Hematopoietic multipotent progenitor cell treated with erythropoietin and hydrocortisone succinate and interleukin-3 and kit ligand, for 6 days (in vitro differentiated cells): Measurements from ENCODE around the gene ZNF587B.
A peak's percentile ranks its signal among the peaks of the same experiment; 100 is the strongest.
"Not testable (repeated sequence)": the region's sequence is repeated elsewhere in the genome, so short reads cannot be mapped to it uniquely, and the experiment has no call there.

Source experiments
- DNase-seq: peaks from one replicate; pipeline ENCODE4 v3.0.0-alpha.2; 2015

ZNF587B gene

DNA sequence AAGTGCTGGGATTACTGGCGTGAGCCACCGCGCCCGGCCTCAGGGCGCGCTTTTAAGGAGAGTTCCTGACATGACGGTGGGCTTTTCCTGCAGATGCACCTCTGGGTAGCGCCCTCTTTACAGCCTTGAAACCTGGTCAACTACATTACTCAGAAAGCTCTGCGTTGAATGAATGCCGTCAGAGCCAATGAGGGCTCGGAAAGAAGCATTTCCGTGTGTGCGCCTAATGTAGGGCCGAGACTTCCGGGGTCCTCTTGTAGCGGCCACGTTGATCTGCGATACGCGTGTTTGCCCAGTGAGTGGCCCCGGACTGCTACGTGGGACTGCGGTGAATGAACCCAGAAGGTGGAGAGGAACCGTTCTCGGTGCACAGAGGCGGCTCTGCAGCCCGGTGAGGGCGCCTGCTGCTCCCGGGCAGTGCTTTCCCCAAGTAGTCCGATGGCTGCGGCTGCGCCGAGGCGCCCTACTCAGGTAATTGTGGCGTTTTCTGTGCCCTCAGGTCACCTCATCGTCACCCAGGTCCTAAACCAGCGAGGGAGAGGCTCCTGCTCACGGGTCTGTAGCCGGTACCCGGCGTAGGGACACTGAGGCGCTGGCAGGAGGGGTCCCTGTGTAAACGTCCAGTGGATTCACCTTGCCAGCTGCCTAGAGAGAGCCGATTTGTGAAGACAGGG is 10.5 kb upstream of the ZNF587B start:
- DNase-seq = peak; percentile 97

DNA sequence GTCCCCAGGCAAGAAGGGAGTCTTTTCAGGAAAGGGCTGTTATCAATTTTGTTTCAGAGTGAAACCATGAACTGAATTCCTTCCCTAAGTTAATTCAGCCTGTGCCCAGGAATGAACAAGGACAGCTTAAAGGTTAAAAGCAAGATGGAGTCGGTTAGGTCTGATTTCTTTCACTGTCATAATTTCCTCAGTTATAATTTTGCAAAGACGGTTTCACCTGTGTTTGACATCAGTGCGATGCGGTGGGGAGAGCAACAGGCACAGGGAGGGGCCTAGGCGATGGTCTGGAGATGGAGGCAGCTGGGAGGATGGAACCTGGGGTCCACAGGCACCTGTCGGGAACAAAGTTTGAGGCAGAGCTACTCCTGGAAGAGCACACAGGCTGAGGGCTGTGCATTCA is 9.5 kb upstream of the ZNF587B start:
- DNase-seq = no peak

DNA sequence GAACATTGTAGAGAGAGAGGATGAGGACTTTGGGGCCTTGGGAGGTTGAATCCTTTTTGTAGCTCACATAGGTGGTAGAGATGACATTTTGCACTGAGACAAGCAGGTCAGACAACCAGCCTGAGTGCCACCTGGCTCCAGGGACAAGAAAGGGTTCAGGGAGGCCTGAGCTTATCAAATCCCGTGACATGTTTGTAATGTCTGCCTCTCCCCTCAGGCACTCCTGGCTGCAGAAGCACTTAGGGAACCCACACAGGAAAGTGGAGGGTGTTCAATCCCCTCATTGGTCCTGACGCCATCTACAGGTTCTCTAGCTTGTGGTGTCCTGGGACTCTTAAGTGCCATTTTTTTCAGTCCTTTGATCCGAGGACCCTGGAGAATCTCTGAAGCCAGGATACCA is 9.0 kb upstream of the ZNF587B start:
- DNase-seq = not testable (repeated sequence)

DNA sequence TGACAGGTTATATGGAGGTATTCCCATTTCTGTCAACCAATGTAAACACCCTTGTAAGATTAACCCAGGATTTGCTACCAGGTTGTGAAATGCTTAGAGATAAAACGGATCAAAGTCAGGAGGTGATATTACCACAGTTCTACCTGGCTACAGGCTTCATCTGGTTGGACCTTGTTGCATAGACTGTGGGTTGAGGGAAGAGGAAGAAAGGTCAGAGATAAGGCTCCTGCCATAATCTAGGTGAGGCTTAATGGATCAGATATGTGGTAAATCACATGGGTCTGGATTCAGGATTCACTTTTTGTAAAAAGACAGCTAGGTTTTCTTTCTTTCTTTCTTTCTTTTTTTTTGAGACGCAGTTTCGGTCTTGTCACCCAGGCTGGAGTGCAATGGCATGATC is 8.6 kb upstream of the ZNF587B start:
- DNase-seq = not testable (repeated sequence)

DNA sequence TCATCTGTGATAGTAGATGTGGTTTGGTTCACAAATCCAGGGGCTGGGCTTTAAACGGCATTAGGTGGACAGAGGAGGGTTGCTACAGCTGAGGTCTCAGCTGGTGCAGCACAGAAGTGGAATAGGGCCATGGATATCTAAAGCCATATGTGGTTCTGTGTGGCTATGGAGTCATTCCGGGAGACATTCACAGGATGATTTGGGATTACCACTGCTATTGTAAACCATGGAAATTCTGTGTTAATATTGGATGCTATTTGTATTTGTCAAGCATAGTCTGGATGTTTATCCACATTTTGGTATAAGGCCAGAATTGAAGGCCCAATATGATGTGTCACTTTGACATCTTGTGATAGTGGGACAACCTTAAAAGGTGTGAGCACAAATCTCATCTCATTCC is 6.9 kb upstream of the ZNF587B start:
- DNase-seq = not testable (repeated sequence)

DNA sequence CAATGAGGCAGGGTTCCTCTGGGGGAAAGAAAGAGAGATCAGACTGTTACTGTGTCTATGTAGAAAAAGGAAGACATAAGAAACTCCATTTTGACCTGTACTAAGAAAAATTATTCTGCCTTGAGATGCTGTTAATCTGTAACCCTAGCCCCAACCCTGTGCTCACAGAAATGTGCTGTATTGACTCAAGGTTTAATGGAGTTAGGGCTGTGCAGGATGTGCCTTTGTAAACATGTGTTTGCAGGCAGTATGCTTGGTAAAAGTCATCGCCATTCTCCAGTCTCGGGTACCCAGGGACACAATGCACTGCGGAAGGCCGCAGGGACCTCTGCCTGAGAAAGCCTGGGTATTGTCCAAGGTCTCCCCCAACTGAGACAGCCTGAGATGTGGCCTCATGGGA is 6.5 kb upstream of the ZNF587B start:
- not testable (repeated sequence) for DNase-seq

DNA sequence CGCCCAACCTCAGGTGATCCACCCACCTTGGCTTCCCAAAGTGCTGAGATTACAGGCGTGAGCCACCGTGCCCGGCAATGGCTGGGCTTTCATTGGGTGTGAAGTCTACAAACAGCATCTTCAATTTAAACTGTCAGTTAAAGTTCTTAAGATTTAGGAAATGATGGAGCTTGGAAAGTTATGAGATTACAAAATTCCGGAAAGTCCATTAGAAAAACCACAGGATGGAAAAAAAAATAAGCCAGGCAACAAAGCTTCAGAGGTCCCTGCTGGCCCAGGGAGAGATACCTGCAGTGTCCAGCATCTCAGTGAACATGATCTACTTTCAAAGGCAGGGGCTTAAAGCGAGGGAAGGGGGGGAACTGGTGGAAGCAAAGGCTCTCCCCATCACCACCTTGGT is 4.6 kb upstream of the ZNF587B start:
- DNase-seq = no peak

DNA sequence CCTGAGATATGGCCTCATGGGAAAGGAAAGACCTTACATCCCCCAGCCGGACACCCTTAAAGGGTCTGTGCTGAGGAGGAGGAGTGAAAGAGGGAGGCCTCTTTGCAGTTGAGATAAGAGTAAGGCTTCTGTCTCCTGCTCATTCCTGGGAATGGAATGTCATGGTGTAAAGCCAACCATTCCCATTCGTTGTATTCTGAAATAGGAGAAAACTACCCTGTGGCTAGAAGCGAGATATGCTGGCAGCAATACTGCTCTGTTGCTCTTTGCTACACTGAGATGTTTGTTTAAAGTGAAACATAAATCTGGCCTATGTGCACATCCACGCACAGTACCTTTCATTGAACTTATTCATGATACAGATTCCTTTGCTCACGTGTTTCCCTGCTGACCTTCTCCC is 783 bp upstream of the ZNF587B start:
- DNase-seq = no peak

DNA sequence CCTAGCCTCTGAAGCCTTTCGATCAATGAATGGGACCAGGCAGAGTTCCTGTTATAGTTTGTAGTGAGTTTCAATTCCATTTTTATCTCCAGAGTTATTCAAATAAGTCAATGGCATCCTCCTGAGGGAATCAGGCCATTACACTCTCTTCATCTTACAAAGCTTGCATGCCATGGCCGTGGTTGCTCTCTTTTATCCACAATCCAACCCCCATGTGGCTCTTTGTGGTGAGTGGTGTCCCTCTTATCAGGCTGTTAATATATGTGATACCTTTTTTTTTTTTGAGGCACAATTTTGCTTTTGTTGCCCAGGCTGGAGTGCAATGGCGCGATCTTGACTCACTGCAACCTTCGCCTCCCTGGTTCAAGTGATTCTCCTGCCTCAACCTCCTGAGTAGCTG is 6.9 kb downstream of the ZNF587B start:
- DNase-seq = peak; percentile 33

DNA sequence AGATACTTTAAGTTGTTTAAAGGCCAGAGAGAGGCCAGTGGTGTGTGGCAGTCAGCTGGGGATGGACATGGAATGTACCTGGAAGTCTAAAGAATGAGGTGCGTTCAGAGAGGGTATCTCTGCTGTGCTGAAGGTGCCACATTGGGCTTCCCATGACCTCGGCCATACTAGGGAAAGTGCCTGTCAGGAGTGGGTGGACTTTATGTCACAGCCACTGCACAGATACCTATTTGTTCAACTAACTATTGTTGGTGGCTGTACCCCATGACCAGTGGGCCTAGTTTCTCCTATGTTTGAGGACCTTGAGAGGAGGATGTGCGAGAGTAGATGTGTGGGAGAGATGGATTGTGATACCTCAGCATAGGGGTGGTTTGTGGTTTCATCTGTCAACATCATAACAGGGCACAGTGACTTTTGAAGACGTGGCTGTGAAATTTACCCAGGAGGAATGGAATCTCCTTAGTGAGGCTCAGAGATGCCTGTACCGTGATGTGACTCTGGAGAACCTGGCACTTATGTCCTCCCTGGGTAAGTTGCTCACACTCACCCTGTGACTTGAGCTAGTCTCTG is 8.6 kb downstream of the ZNF587B start:
- not testable (repeated sequence) for DNase-seq

DNA sequence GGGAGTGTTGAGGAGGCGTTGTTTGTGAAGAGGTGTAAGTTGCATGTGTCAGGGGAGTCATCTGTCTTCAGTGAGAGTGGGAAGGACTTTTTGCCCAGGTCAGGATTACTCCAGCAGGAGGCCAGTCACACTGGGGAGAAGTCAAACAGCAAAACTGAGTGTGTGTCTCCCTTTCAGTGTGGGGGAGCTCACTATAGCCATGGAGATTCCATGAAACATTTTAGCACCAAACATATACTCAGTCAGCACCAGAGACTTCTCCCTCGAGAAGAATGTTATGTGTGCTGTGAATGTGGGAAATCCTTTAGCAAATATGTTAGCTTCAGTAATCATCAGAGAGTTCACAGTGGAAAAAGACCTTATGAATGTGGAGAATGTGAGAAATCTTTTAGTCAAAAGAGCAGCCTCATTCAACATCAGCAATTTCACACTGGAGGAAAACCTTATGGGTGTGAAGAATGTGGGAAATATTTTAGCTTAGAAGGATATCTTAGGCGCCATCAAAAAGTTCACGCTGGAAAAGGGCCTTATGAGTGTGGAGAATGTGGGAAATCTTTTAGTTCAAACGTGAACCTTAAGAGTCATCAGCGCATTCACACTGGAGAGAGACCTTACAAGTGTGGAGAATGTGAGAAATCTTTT is 11.1 kb downstream of the ZNF587B start:
- no peak for DNase-seq

DNA sequence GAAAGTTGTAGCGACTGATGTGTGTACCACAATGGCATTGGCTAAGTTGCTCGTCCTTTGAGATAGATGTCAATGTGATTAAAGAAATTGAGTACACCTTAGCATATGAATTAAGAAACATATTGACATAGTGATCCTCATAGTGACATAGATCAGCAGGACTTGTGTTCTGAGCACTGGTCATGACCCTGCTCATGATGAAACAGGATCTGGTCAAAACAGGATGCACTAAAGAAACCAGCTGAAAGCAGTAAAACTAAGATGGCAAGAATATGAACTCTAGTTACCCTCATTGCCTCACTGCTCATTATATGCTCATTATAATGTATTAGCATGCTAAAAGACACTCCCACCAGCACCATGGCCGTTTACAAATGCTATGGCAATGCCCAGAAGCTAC is 17.1 kb downstream of the ZNF587B start:
- not testable (repeated sequence) for DNase-seq

DNA sequence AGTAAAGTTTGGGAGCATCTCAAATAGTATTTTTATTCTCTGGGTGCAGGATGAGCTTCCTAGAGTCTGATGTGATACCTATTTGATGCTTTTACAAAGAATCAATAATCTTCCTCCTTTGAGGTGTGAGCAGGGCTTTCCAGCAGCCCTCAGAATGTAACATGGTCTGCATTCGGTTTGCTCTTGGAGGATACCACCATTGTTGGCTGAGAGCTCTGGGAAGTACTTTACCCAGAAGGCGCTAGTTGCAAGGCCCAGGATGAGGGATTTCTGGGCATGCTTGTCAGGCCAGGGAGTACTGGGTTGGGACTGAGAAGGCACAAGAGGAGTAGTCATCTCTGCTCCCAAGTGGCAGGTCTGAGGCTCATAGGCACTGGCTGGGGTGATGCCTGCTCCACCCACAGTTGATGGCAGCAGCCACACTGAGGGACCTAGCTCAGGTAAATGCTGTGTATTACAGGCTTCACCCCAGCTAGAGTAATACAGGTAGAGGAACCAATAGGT is 19.1 kb downstream of the ZNF587B start:
- not testable (repeated sequence) for DNase-seq

DNA sequence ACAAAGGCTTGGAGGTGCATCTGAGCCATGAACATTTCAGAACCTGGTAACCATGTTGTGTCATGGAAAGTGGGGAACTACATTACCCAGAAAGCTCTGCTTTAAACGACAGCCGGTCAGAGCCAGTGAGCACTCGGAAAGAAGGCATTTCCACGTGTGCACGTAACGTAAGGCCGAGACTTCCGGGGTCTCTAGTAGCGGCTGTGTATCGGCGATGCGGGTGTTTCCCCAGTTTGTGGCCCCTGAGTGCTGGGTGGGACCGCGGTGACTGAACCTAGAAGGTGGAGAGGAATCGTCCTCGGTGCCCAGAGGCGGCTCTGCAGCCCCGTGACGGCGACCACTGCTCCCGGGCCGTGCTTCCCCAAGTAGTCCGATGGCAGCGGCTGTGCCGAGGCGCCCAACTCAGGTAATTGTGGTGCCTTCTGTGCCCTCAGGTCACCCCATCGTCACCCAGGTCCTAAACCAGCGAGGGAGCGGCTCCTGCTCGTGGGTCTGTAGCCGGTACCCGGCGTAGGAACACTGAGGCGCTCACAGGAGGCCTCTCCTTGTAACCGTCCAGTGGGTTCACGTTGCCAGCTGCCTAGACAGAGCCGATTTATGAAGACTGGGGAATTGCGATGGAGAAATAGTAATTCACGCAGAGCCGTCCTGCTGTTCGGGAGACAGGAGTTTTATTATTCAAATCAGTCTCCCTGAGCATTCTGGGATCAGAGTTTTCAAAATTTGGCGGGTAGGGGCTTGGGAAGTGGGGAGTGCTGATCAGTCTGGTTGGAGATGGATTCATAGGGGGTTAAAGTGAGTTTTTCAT is 19.8 kb downstream of the ZNF587B start, which contains the start of gene ZNF587:
Gene ZNF587 (plus strand): TSS at position 194 of the 808 bp plus-strand sequence. CDS start 180 bp downstream, at position 374.
- DNase-seq = peak; percentile 94

DNA sequence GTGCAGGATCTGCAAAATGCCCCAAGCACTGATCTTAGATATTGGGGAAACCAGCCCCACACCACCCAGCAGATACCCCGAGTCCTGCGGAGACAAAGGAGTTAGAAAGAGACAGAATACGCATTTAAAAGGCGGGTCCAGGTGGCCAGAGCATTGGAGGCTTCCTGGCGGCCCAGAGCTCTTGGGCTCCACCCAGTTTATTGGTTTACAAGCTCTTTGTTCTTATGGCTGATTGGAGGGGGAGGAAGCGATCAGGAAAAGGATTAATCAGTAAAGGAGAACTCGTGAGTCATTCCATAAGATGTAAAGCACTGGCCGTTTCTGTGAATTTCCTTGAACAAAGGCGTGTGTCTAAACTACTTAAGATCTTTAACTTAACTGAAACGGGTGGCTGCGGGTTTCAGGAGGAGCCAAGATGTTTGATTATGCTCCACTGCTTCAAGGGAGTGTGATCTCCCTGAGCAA is 20.5 kb downstream of the ZNF587B start:
- DNase-seq = peak; percentile 77

DNA sequence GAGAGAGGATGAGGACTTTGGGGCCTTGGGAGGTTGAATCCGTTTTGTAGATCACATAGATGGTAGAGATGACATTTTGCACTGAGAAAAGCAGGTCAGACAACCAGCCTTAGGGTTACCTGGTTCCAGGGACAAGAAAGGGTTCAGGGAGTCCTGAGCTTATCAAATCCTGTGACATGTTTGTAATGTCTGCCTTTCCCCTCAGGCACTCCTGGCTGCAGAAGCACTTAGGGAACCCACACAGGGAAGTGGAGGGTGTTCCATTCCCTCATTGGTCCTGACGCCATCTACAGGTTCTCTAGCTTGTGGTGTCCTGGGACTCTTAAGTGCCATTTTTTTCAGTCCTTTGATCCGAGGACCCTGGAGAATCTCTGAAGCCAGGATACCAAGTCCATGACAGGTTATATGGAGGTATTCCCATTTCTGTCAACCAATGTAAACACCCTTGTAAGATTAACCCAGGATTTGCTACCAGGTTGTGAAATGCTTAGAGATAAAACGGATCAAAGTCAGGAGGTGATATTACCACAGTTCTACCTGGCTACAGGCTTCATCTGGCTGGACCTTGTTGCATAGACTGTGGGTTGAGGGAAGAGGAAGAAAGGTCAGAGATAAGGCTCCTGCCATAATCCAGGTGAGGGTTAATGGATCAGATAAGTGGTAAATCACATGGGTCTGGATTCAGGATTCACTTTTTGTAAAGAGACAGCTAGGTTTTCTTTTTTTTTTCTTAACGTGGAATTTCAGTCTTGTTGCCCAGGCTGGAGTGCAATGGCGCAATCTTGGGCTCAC is 21.9 kb downstream of the ZNF587B start:
- not testable (repeated sequence) for DNase-seq

DNA sequence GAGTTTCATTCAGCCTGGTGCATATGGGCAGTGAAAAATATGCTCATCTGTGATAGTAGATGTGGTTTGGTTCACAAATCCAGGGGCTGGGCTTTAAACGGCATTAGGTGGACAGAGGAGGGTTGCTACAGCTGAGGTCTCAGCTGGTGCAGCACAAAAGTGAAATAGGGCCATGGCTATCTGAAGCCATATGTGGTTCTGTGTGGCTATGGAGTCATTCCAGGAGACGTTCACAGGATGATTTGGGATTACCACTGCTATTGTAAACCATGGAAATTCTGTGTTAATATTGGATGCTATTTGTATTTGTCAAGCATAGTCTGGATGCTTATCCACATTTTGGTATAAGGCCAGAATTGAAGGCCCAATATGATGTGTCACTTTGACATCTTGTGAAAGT is 24.0 kb downstream of the ZNF587B start:
- not testable (repeated sequence) for DNase-seq

DNA sequence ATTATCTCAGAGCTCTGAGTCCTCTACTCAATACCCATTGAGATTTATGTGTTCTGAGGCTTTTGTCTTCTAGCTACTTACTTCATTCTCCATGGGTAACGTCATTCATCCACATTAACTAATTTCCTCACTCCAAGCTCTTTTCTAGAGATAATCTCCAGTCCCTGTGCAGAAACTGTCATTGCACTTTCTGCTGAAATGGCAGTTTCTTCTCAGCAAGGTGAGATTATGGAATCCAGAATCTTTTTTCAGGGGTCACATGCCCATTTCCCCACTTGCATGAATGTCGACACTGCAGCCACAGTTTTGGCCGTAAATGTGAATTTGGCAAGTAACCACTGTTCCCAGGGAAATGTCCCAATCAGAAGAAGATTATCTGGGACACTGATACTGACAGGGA is 32.3 kb downstream of the ZNF587B start:
- not testable (repeated sequence) for DNase-seq

DNA sequence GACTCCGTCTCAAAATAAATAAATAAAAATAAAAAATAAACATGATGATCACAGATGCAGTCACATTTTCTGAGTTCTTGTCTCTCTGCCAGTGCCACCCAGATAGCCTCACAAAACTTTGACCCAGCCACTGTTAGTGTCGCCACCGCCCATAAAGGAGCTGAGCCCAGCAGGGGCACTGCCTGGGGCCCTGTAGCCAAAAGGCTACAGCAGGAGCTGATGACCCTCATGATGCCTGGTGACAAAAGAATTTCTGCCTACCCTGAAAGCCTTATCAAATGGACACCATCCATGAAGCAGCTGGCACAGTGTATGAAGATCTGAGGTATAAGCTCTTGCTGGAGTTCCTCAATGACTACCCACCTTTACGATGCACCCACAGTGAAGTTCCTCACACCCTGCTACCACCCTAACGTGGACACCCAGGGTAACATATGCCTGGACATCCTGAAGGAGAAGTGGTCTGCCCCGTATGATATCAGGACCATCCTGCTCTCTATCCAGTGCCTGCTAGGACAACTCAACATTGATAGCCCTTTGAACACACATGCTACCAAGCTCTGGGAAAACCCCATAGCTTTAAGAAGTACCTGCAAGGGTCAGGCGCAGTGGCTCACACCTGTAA is 37.9 kb downstream of the ZNF587B start:
- no peak for DNase-seq

DNA sequence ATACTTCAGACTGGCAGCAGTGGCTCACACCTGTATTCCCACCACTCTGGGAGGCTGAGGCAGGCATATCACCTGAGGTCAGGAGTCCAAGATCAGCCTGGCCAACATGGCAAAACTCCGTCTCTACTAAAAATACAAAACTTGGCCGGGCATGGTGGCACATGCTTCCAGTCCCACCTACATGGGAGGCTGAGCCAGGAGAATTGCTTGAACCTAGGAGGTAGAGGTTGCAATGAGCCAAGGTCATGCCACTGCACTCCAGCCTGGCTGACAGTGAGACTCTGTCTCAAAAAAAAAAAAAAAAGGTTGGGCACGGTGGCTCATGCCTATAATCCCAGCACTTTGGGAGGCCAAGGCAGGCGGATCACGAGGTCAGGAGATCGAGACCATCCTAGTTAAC is 39.6 kb downstream of the ZNF587B start:
- not testable (repeated sequence) for DNase-seq

DNA sequence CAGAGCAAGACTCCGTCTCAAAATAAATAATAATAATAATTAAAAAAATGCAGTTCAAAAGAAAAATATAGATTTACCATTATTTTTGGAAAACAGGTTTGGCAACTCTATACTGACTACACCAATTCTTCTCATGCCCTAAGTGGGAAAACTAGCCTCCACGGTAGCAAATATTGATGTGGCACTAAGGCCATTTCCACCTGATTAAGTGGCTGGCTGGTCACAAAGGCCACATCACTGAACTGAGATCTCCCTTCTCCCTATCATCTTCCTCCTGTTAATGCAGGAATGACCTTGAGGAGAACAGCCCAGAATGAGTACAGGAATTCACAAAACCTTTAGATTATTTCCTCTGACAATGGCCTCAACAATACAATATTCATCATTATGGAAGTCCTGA is 40.1 kb downstream of the ZNF587B start:
- no peak for DNase-seq

DNA sequence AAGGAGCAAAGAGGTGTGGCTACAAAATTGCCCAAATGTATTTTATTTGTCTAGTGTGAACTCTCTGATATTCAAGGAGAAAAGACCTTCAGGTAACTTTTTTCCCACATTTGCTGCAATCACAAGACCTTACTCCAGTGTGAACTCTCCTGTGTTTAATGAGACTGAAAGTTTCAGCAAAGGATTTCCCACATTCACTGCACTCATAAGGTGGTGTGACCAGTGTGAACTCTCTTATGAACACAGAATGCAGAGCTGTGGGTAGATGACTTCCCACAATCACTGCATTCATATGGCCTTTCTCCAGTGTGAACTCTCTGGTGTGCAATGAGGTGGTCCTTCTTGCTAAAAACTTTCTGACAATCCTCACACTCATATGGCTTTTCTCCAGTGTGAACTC is 42.4 kb downstream of the ZNF587B start:
- DNase-seq = no peak
